ENCODE measurements around the gene LEFTY1. TPM values are rescaled to one million over a fixed set of nuclear protein-coding genes. Genes with fewer than 3 reads are reported as not detected.
A peak's percentile ranks its signal among the peaks of the same experiment; 100 is the strongest.

The LEFTY1 gene
- total and polyA plus RNA-seq, 9 of the 15 experiments (the other 6 are each of a cell fraction or from before 2014, with no cell fraction given), result 0.07 to 0.24 (median 0.17) TPM; not detected in 5

DNA sequence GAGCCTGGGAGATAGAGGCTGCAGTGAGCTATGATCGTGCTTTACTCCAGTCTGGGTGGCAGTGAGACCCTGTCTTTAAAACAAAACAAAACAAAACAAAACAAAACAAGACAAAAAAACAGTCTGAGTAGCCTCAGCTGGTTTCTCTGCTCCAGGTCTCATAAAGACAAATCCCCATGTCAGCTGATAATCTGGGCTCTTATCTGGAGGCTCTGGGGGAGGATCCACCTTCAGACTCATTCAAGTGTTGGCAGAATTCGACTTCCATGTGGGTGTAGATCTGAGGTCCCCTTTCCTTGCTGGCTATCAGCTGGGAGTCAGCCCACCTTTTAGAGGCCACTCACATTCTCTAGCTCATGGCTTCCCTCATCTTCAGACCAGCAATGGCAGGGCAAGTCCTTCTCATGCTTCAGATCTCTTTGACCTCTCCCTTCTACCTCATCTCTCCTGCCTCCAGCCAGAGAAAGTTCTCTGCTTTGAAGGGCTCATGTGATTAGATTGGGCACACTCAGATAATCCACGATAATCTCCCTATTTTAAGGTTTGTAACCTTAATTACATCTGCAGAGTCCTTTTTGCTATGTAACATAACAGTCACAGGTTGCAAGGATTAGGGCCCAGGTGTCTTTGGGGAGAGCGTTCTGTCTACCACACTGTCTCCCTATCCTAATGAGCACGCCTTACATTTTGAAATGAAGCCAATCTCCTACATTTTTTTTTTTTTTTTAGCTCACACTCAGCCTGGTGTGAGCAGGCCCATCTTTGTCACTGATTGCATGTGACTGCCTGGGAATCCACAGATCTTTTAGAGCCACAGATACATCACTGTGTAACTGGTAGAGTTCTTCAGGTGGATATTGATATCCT is 42.6 kb upstream of the LEFTY1 start (continued):
- TF ChIP-seq, protein P1, sequence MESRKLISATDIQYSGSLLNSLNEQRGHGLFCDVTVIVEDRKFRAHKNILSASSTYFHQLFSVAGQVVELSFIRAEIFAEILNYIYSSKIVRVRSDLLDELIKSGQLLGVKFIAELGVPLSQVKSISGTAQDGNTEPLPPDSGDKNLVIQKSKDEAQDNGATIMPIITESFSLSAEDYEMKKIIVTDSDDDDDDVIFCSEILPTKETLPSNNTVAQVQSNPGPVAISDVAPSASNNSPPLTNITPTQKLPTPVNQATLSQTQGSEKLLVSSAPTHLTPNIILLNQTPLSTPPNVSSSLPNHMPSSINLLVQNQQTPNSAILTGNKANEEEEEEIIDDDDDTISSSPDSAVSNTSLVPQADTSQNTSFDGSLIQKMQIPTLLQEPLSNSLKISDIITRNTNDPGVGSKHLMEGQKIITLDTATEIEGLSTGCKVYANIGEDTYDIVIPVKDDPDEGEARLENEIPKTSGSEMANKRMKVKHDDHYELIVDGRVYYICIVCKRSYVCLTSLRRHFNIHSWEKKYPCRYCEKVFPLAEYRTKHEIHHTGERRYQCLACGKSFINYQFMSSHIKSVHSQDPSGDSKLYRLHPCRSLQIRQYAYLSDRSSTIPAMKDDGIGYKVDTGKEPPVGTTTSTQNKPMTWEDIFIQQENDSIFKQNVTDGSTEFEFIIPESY (CRISPR knock-in tag; IDR thresholded peaks at IDR 0.05), result no peak
- TF ChIP-seq CBFB (CRISPR knock-in tag; IDR thresholded peaks at IDR 0.05), result no peak
- TF ChIP-seq, protein P2, sequence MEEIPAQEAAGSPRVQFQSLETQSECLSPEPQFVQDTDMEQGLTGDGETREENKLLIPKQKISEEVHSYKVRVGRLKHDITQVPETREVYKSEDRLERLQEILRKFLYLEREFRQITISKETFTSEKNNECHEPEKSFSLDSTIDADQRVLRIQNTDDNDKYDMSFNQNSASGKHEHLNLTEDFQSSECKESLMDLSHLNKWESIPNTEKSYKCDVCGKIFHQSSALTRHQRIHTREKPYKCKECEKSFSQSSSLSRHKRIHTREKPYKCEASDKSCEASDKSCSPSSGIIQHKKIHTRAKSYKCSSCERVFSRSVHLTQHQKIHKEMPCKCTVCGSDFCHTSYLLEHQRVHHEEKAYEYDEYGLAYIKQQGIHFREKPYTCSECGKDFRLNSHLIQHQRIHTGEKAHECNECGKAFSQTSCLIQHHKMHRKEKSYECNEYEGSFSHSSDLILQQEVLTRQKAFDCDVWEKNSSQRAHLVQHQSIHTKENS (CRISPR knock-in tag; IDR thresholded peaks at IDR 0.05), result no peak
- no peak for TF ChIP-seq RBM14 (IDR thresholded peaks at IDR 0.05; ENCODE audit: borderline replicate concordance, insufficient read depth, low read depth, low read length)
- TF ChIP-seq BRD4 (IDR thresholded peaks at IDR 0.05), result no peak
- TF ChIP-seq MEF2A (IDR thresholded peaks at IDR 0.05; ENCODE audit: control insufficient read depth, low read depth, low read length), result no peak
- TF ChIP-seq, protein P3, sequence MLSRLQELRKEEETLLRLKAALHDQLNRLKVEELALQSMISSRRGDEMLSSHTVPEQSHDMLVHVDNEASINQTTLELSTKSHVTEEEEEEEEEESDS (CRISPR knock-in tag; IDR thresholded peaks at IDR 0.05), result no peak
- no peak for TF ChIP-seq ASH1L (IDR thresholded peaks at IDR 0.05; ENCODE audit: borderline replicate concordance, low read depth, partially characterized antibody)
- TF ChIP-seq FOSL1 (tag; conservative IDR thresholded peaks at IDR 0.05), result peak; percentile 39; the same call in 1 of the 2 replicates
- no peak for TF ChIP-seq SMARCA5 (IDR thresholded peaks at IDR 0.05)
- TF ChIP-seq ZNF707 (CRISPR knock-in tag; conservative IDR thresholded peaks at IDR 0.05), result no peak
- no peak for TF ChIP-seq ATF7 (IDR thresholded peaks at IDR 0.05)
- no peak; the same call in 1 of the 2 replicates for TF ChIP-seq BCL6 (CRISPR knock-in tag; IDR thresholded peaks at IDR 0.05)
- TF ChIP-seq, protein P4, sequence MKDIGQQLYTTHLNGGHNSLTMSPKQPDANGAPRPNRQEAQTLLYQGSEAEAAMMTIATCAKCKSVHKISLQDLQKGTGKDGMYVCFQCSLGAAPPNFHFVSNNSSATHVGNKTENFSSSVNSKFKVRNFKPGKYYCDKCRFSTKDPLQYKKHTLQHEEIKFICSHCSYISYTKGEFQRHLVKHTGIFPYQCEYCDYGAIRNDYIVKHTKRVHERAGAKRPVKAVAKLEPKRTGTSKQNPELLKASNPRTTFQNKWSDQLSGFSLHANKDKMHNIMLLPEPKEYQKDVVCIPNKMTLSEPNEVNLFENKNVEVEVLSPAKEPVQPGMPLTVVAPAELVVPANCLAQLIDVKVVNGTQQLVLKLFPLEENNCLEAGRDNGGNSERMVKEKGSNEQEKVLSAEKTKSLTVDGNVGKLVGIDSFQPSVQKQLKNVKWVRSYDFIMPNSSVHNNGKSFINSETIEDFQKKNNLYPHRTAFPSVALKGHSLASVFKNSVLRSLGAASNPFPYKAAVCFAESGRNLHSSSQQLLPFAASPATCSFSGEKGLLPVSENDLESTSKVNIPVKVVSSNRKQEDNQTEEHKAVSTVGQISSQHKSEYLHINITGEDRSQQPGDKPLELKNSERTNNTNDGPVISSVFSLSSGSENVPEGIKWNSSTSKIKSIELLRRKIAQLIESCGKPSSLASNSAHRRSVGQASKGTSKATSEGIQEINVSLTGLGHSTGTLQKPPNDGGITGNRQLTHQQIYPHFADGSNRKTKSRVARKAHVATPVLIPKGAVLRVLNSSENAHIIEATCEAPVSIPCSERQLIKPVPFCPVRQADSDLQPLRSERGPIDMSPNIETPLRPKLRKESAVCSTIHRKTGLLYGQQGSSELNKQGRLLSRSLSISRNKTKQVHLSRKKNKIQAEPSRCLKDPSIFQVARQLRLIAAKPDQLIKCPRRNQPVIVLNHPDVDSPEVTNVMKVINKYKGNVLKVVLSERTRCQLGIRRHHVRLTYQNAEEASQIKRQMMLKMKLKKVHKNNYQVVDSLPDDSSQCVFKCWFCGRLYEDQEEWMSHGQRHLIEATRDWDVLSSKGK (CRISPR knock-in tag; IDR thresholded peaks at IDR 0.05), result no peak
- TF ChIP-seq STAT5A (IDR thresholded peaks at IDR 0.05; ENCODE audit: borderline replicate concordance, low read length), result no peak
- TF ChIP-seq MCM2 (IDR thresholded peaks at IDR 0.05; ENCODE audit: low read depth), result no peak
- no peak for TF ChIP-seq PHB (CRISPR knock-in tag; IDR thresholded peaks at IDR 0.05)
- no peak for TF ChIP-seq ETV1 (tag; conservative IDR thresholded peaks at IDR 0.05; ENCODE audit: low read depth)
- TF ChIP-seq HDGF (IDR thresholded peaks at IDR 0.05), result no peak
- TF ChIP-seq ETV5 (CRISPR knock-in tag; IDR thresholded peaks at IDR 0.05; ENCODE audit: low read depth), result peak; percentile 53; the same call in 1 of the 2 replicates
- no peak for TF ChIP-seq BRF1 (IDR thresholded peaks at IDR 0.05; ENCODE audit: borderline replicate concordance, extremely low read depth, insufficient read length)

Data from K562 (cell line).